Spinal cord (tissue), 10 donors: ENCODE measurements around the gene P2RX2. TPM values are rescaled to one million over a fixed set of nuclear protein-coding genes. Genes with fewer than 3 reads are reported as not detected.

Source experiments
- DNase-seq, 6 donors: peaks; one replicate each; pipeline versions ENCODE4 v3.0.0 to v3.0.0-alpha.2; 2013 to 2015; ENCODE audit warnings: low spot score in 6 of 6, low read depth in 4 of 6
- H3K27ac ChIP-seq: one replicate; pipeline ENCODE4 v1.5.1; 2013; ENCODE audit warnings: low read depth, low read length, control low read depth
- H3K27me3 ChIP-seq: one replicate; pipeline ENCODE4 v1.6.1; 2013; ENCODE audit warnings: low read length; ENCODE audit not compliant: control insufficient read depth, insufficient read depth
- H3K36me3 ChIP-seq: one replicate; pipeline ENCODE4 v1.6.1; 2013; ENCODE audit warnings: low read length; ENCODE audit not compliant: control insufficient read depth, insufficient read depth
- H3K4me1 ChIP-seq: one replicate; pipeline ENCODE4 v1.6.1; 2013; ENCODE audit warnings: low read length; ENCODE audit not compliant: control insufficient read depth, insufficient read depth
- H3K4me3 ChIP-seq: one replicate; pipeline ENCODE4 v1.5.1; 2013; ENCODE audit warnings: low read depth, low read length, control low read depth
- H3K9me3 ChIP-seq: one replicate; pipeline ENCODE4 v1.6.1; 2013; ENCODE audit warnings: low read length; ENCODE audit not compliant: control insufficient read depth, insufficient read depth
- WGBS: methylation state at CpG from one replicate; pipeline ENCODE4 v1.1.5; 2013; ENCODE audit warnings: missing lambda C conversion rate; ENCODE audit not compliant: insufficient coverage; 5-methylcytosine and 5-hydroxymethylcytosine counted together
- polyA plus RNA-seq, 2 donors: library from polyadenylated mRNA; unstranded; fragments of 120-200 nt; gene quantifications; one replicate each; pipeline ENCODE4 v1.2.1, GENCODE V29; 2013; ENCODE audit not compliant: insufficient read length in 2 of 2
- total RNA-seq, 2 donors: library from RNA; depleted of rRNA in 1 of 2; stranded (reverse); fragments of 120-200 nt in 1 of 2; fragments of >200 nt in 1 of 2; gene quantifications; one replicate each; pipeline versions ENCODE4 v1.2.3 to v1.2.4, GENCODE V29; 2013 to 2014
- donor health status: healthy.

The P2RX2 gene
- total and polyA plus RNA-seq, 4 donors = 0.06 to 0.65 (median 0.34) TPM

DNA sequence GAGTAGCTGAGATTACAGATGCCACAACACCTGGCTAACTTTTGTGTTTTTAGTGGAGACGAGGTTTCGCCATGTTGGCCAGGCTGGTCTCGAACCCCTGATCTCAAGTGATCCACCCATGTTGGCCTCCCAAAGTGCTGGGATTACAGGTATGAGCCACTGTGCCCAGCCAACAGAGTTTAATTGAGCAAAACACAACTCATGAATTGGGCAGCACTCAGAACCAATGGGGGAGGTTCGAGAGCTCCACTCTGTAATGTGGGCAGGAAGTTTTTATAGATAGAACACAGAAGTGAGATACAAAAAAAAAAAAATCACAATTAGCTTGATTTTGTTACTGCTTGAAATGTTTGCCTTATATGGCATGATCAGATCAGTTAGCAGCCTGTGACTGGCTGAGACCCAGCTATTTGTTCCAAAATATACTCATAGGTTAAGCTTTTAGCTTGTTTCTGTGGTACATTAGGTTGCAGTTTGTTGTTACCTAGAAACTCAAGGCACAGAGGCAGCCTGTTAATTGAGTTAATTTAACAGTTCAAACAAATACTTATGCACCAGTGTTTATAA lies 1.4 kb upstream of the P2RX2 start:
- H3K36me3 ChIP-seq = peaks cover 6% of the 10 kb centered on the region
- WGBS = 89% methylated on average over 3 of the region's 4 CpGs
- peaks cover 7% of the 10 kb centered on the region for H3K4me1 ChIP-seq
- H3K4me3 ChIP-seq = no peak overlapping the region
- no peak for DNase-seq
- peaks cover 1% of the 10 kb centered on the region for H3K9me3 ChIP-seq
- no peak overlapping the region for H3K27ac ChIP-seq
- H3K27me3 ChIP-seq = peaks cover 54% of the 10 kb centered on the region

DNA sequence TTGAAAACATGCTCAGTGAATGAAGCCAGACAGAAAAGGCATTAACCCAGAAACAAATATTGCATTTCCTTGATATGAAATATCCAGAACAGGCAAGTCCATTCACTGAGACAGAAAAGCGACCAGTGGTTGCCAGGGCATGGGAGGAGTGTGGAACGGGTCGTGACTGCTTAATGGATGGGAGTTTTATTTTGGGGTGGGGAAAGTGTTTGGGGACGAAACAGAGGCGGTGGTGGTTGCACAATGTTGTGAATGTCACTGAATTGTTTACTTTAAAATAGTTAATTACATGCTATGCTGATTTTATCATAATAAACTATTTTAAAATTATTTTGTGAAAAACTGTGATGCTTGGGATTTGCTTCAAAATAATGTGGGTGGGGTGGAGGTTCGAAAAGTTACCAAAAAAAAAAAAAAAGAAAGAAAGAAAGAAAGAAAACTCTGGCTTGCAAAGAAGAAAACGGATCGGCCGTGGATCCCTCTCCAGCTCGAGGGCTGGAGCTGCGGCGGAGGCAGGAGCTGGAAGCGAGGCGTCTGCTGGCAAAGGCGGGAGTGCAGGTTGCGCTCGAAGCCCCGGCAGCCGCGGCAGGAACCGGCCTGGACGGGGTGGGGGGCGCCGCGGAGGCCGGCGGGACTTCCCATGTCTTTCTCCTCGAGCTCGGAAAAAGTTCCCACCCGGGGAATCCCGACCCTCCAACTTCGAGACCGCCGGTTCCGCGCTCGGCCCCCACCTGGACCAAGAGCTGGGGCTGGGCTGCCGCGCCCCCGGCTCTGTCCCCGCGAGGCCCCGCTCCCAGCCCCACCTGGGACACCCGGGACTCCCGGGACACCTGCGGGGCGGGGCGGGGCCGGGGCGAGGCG lies 524 bp upstream of the P2RX2 start:
- Histone ChIP-seq H3K9me3 (peaks cover 1% of the 10 kb centered on the region), H3K27ac (no peak overlapping the region), H3K36me3 (peaks cover 14% of the 10 kb centered on the region), H3K4me1 (peaks cover 12% of the 10 kb centered on the region), H3K27me3 (peaks cover 52% of the 10 kb centered on the region), H3K4me3 (no peak overlapping the region)
- WGBS = 3% methylated on average over 48 of the region's 51 CpGs
- DNase-seq = no peak

GRCh38 chr12:132619071-132619385 lies 452 bp downstream of the P2RX2 start:
- Histone ChIP-seq H3K27me3 (peaks cover 52% of the 10 kb centered on the region), H3K36me3 (peaks cover 24% of the 10 kb centered on the region), H3K27ac (no peak overlapping the region), H3K9me3 (peaks cover 1% of the 10 kb centered on the region), H3K4me3 (no peak overlapping the region), H3K4me1 (peaks cover 12% of the 10 kb centered on the region)
- 4% methylated on average over 15 of the region's 28 CpGs for WGBS
- no peak for DNase-seq

DNA sequence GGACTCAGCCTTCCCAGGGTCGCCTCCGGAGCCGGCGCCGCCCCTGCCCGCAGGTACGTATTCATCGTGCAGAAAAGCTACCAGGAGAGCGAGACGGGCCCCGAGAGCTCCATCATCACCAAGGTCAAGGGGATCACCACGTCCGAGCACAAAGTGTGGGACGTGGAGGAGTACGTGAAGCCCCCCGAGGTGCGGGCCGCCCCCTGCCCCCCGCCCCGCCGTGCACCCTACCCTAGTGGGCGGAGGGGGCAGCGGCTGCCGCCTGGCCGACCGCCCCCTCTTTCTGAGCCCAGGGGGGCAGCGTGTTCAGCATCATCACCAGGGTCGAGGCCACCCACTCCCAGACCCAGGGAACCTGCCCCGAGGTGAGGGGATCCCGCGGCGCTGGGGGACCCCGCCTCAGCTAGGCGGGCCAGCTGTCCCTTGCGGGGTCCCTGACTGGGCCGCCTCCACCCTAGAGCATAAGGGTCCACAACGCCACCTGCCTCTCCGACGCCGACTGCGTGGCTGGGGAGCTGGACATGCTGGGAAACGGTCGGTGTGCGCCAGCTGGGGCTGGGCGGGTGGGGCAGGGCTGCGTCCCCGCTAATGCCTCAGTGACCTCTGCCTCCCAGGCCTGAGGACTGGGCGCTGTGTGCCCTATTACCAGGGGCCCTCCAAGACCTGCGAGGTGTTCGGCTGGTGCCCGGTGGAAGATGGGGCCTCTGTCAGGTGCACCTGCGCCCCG lies 973 bp downstream of the P2RX2 start:
- DNase-seq = no peak
- 12% methylated on average over 53 of the region's 53 CpGs for WGBS
- H3K36me3 ChIP-seq = peaks cover 29% of the 10 kb centered on the region
- peaks cover 12% of the 10 kb centered on the region for H3K4me1 ChIP-seq
- no peak overlapping the region for H3K27ac ChIP-seq
- peaks cover 52% of the 10 kb centered on the region for H3K27me3 ChIP-seq
- peaks cover 1% of the 10 kb centered on the region for H3K9me3 ChIP-seq
- no peak overlapping the region for H3K4me3 ChIP-seq

DNA sequence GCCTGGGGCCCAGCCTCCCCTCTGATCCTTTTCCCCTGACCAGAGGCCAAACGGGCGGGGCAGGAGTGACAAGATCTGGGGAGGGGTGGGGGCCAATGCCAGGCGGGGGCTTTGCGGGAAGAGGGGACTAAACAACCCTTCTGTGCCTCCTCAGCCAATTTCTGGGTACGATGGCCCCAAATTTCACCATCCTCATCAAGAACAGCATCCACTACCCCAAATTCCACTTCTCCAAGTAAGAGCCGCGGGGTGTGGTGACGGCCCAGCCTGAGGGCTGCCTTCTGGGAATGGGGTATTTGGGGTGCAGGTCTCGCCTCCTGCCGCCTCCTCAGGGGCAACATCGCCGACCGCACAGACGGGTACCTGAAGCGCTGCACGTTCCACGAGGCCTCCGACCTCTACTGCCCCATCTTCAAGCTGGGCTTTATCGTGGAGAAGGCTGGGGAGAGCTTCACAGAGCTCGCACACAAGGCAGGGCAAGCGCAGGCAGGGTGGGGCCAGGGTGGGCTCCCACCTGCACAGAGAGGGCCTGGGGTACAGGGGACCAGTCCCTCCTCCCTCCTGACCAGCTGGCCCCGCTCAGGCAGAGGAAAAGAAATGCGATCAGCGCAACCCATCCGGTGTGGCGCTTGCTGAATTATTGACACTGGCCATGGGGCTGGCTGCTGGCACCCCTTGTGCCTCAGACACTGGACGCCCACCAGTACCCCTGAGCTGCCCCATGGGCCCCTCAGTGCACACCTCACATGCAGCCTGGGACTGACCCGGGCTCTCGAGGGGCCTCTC lies 1.7 kb downstream of the P2RX2 start:
- Histone ChIP-seq H3K27ac (no peak overlapping the region), H3K4me3 (no peak overlapping the region), H3K36me3 (peaks cover 36% of the 10 kb centered on the region), H3K27me3 (peaks cover 50% of the 10 kb centered on the region), H3K4me1 (peaks cover 12% of the 10 kb centered on the region), H3K9me3 (peaks cover 1% of the 10 kb centered on the region)
- WGBS = 55% methylated on average over 21 of the region's 29 CpGs
- no peak for DNase-seq

GRCh38 chr12:132620899-132621656 lies 2.5 kb downstream of the P2RX2 start:
- H3K27me3 ChIP-seq = peaks cover 42% of the 10 kb centered on the region
- peaks cover 1% of the 10 kb centered on the region for H3K9me3 ChIP-seq
- no peak overlapping the region for H3K27ac ChIP-seq
- 77% methylated on average over 27 of the region's 28 CpGs for WGBS
- H3K36me3 ChIP-seq = peaks cover 44% of the 10 kb centered on the region
- DNase-seq = no peak
- H3K4me1 ChIP-seq = peaks cover 12% of the 10 kb centered on the region
- H3K4me3 ChIP-seq = no peak overlapping the region

DNA sequence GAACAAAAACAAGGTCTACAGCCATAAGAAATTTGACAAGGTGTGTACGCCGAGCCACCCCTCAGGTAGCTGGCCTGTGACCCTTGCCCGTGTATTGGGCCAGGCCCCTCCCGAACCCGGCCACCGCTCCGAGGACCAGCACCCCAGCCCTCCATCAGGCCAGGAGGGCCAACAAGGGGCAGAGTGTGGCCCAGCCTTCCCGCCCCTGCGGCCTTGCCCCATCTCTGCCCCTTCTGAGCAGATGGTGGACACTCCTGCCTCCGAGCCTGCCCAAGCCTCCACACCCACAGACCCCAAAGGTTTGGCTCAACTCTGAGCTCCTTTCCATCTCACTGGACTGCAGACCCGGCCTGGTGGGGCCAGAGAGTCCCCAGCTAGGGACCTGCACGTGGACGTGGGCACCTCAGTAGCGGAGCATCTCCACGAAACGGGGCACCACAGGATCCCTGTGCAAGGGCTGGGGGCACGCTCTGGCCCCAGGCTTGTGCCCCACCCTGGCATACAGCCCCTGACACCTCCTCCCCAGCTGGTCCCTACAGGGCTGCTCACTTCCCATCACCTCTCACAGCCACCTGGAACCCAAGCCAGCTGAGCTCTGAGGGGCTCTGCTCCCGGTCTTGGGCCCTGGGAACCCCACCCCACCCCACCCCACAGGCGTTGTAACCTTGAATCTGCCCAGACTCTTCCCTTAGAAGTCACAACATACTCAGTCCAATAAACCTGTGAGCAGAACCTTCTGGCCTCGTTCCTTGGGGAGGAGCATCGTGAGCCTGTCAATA lies 3.3 kb downstream of the P2RX2 start:
- Histone ChIP-seq H3K9me3 (no peaks in the 10 kb centered on the region), H3K36me3 (peaks cover 46% of the 10 kb centered on the region), H3K27me3 (peaks cover 34% of the 10 kb centered on the region), H3K4me1 (peaks cover 12% of the 10 kb centered on the region), H3K27ac (no peak overlapping the region), H3K4me3 (no peak overlapping the region)
- 85% methylated on average over 21 of the region's 21 CpGs for WGBS
- no peak for DNase-seq

DNA sequence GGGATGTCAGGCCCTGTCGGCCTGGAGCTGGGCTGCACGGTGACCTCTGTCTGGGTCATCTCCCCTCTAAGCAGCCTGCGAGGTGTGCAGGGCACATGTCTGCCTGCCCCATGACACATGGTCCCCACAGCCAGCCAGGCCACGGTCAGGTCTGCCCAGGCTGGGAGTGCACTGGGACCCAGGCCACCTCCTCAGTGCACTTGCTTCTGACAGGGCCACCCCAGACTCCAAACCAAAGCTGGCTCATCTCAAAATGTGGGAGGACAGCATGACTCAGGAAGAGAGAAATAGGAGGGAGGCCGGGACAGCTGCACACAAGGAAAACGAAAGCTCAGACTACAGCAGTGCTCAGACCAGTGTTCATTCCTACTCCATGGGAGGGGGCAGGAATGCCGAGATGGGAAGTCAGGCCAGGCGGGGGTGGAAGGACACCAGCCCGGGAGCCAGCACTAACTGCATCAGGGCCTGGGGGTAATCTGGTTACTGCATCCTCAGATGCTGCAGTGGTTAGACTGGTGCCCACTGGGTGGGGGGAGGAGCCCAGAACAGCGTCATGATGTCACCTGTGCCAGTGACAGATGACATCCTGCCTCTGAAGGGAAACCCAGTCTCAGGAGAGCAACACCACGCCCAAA lies 4.0 kb downstream of the P2RX2 start:
- Histone ChIP-seq H3K27me3 (peaks cover 27% of the 10 kb centered on the region), H3K4me3 (no peak overlapping the region), H3K27ac (no peak overlapping the region), H3K9me3 (no peaks in the 10 kb centered on the region), H3K36me3 (peaks cover 46% of the 10 kb centered on the region), H3K4me1 (peaks cover 12% of the 10 kb centered on the region)
- peak in 1 of 6 donors; percentile 23 for DNase-seq
- 61% methylated on average over 10 of the region's 11 CpGs for WGBS
